Type B pancreatic cell (in vitro differentiated cells): ENCODE data around the gene CST6. TPM values are rescaled to one million over a fixed set of nuclear protein-coding genes. Genes with fewer than 3 reads are reported as not detected.

Experiments
- DNase-seq: peaks from one replicate; pipeline ENCODE4 v3.0.0; 2021; ENCODE audit warnings: mixed read lengths; ENCODE audit not compliant: unreplicated experiment; ENCODE audit errors: extremely low spot score
- H3K27ac Mint-ChIP-seq: 2 replicates; pipeline ENCODE4 v1.8.0; 2021; ENCODE audit warnings: mild to moderate bottlenecking, mixed read lengths
- H3K27me3 Mint-ChIP-seq: 2 replicates; pipeline ENCODE4 v1.8.0; 2021; ENCODE audit warnings: mixed read lengths
- H3K36me3 Mint-ChIP-seq: 2 replicates; pipeline ENCODE4 v1.8.0; 2021; ENCODE audit warnings: mixed read lengths
- H3K4me1 Mint-ChIP-seq: one replicate; pipeline ENCODE4 v1.8.0; 2021; ENCODE audit warnings: mixed read lengths; ENCODE audit not compliant: unreplicated experiment
- H3K4me3 Mint-ChIP-seq: 2 replicates; pipeline ENCODE4 v1.8.0; 2021; ENCODE audit warnings: mild to moderate bottlenecking, mixed read lengths
- H3K9me3 Mint-ChIP-seq: 2 replicates; pipeline ENCODE4 v1.8.0; 2021; ENCODE audit warnings: mixed read lengths
- CTCF ChIP-seq: fragments of 200-600 bp; sonication (generic); conservative IDR thresholded peaks from 2 replicates; pipeline ENCODE4 v1.5.0; 2021; ENCODE audit warnings: antibody characterized with exemption, mild to moderate bottlenecking
- total RNA-seq: library from RNA; stranded (reverse); gene quantifications from 2 replicates; pipeline ENCODE4 v1.2.1, GENCODE V29; 2021; ENCODE audit warnings: low replicate concordance

Gene CST6
- total RNA-seq, 1 donor from 2014 or later = not detected

- Mint-ChIP-seq H3K9me3 (no peaks in the 10 kb centered on the region), H3K36me3 (no peaks in the 10 kb centered on the region), H3K4me1 (peaks cover 4% of the 10 kb centered on the region), H3K27me3 (peaks cover 3% of the 10 kb centered on the region), H3K27ac (no peak overlapping the region), H3K4me3 (no peak overlapping the region)
- TF ChIP-seq CTCF = no peak
- no peak for DNase-seq
These were observed 31.4 kb downstream of the CST6 start for GRCh38 chr11:66042996-66043906.

DNA sequence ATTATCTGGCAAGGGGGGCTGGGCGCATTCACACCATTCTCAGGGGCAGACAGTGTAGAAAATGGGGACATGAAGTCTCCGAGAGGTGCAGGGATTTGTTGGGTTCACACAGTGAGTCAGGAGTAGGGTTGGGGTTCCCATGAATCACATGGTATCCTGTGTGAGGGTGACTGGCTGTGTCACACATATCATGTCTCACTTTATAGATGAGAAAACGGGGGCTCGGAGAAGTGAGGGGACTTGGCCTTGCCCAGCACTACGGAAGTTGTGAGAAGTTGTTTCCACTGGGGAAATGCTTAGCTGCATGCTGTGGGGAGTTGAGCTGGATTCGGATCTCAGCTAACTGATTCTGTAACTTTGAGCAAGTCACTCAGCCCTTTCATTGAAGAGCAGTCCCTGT, 32.9 kb downstream of the CST6 start:
- DNase-seq = no peak
- Mint-ChIP-seq H3K4me3 (no peak overlapping the region), H3K36me3 (no peaks in the 10 kb centered on the region), H3K27me3 (peaks cover 11% of the 10 kb centered on the region), H3K9me3 (no peaks in the 10 kb centered on the region), H3K27ac (no peak overlapping the region), H3K4me1 (peaks cover 4% of the 10 kb centered on the region)
- TF ChIP-seq CTCF = no peak

- H3K27ac Mint-ChIP-seq = no peak overlapping the region
- H3K4me3 Mint-ChIP-seq = no peak overlapping the region
- peak; percentile 97 for TF ChIP-seq CTCF
- H3K27me3 Mint-ChIP-seq = peaks cover 11% of the 10 kb centered on the region
- H3K36me3 Mint-ChIP-seq = no peaks in the 10 kb centered on the region
- DNase-seq = peak; percentile 84
- H3K9me3 Mint-ChIP-seq = no peaks in the 10 kb centered on the region
- peaks cover 4% of the 10 kb centered on the region for H3K4me1 Mint-ChIP-seq
These were observed 33.4 kb downstream of the CST6 start for GRCh38 chr11:66045177-66045639.

- Mint-ChIP-seq H3K4me3 (no peak overlapping the region), H3K27ac (no peak overlapping the region), H3K27me3 (peaks cover 11% of the 10 kb centered on the region), H3K4me1 (peaks cover 11% of the 10 kb centered on the region), H3K36me3 (no peaks in the 10 kb centered on the region), H3K9me3 (no peaks in the 10 kb centered on the region)
- TF ChIP-seq CTCF = no peak
- no peak for DNase-seq
These were observed 35.1 kb downstream of the CST6 start for GRCh38 chr11:66046901-66047300.

DNA sequence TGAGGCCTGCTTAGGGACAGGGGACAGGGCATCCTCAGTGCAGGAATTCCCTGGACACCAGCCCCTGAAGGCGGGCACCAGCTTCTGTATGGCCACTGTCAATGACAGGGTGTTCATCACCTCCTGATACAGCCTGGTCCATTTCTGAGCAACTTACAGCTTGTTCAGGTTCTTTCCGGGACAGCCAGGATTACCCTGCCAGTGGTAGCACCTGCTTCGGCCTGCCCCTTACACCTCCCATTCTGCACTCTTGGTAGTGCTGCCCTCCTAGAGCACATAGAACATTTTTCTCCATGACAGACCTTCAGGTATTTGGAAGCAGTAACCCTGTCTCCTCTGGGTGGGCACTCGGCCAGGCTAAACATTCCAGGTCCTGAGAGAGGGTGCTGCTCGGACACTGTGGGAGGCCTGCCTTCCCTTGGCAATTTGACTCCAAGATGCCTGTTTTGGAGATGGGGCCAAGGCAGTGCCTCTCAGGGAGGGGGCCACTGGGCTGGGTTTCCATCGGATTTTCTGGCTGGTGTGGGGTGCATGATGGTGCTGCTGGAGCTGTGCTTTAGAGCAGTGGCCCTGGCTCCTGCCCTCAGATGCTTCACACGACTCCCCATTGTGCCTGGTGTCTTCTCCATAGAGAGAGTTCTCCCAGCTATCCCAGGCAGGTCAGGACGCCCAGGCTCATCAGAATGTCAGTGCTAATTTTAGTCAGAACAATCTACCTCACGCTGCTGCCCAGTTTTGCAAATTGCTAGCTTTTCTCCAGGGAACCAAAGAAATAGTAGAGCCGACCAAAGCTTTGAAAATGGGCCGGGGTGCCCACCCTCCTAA, 35.9 kb downstream of the CST6 start:
- no peak for TF ChIP-seq CTCF
- Mint-ChIP-seq H3K4me1 (peaks cover 15% of the 10 kb centered on the region), H3K36me3 (peaks cover 5% of the 10 kb centered on the region), H3K4me3 (peak overlapping the region; percentile 68), H3K27me3 (peaks cover 11% of the 10 kb centered on the region), H3K27ac (no peak overlapping the region), H3K9me3 (no peaks in the 10 kb centered on the region)
- no peak for DNase-seq
